Lung (tissue), 12 donors: Measurements from ENCODE around the gene MAPKAP1. TPM values are rescaled to one million over a fixed set of nuclear protein-coding genes. Genes with fewer than 3 reads are reported as not detected.
A peak's percentile ranks its signal among the peaks of the same experiment; 100 is the strongest.

Experiments
- ATAC-seq: fragments of 200-7000 bp; cut with Tn5 transposase; one replicate; pipeline ENCODE4 v1.9.1; 2020; ENCODE audit warnings: moderate number of reproducible peaks; ENCODE audit not compliant: insufficient read depth, low FRiP score
- DNase-seq, 3 donors: peaks; one replicate each; pipeline ENCODE4 v3.0.0-alpha.2; 2013 to 2017
- H3K27ac ChIP-seq, 2 donors: one replicate each; pipeline ENCODE4 v1.5.1; 2013; ENCODE audit warnings: mild to moderate bottlenecking in 2 of 2, moderate library complexity in 2 of 2, control low read depth in 1 of 2, inconsistent platforms in 1 of 2, low read depth in 1 of 2, low read length in 1 of 2
- H3K27me3 ChIP-seq, 3 donors: one replicate each; pipeline ENCODE4 v1.5.1; 2013; ENCODE audit warnings: low read length in 2 of 3; ENCODE audit not compliant: control insufficient read depth in 3 of 3, insufficient read depth in 3 of 3
- H3K36me3 ChIP-seq, 4 donors: one replicate each; pipeline ENCODE4 v1.5.1; 2013; ENCODE audit warnings: low read length in 4 of 4, mild to moderate bottlenecking in 1 of 4, moderate library complexity in 1 of 4; ENCODE audit not compliant: control insufficient read depth in 4 of 4, insufficient read depth in 4 of 4
- H3K4me1 ChIP-seq, 5 donors: one replicate each; pipeline ENCODE4 v1.5.1; 2013; ENCODE audit warnings: low read length in 5 of 5, mild to moderate bottlenecking in 2 of 5, moderate library complexity in 1 of 5; ENCODE audit not compliant: control insufficient read depth in 5 of 5, insufficient read depth in 5 of 5
- H3K4me3 ChIP-seq: one replicate; pipeline ENCODE4 v1.5.1; 2013; ENCODE audit warnings: mild to moderate bottlenecking, control low read depth, moderate library complexity
- H3K9ac ChIP-seq, 2 donors: one replicate each; pipeline ENCODE4 v1.5.1; 2013; ENCODE audit warnings: low read length in 2 of 2, control low read depth in 1 of 2; ENCODE audit not compliant: insufficient read depth in 1 of 2
- H3K9me3 ChIP-seq, 4 donors: one replicate each; pipeline ENCODE4 v1.5.1; 2013; ENCODE audit warnings: low read length in 3 of 4, mild to moderate bottlenecking in 1 of 4, moderate library complexity in 1 of 4; ENCODE audit not compliant: control insufficient read depth in 4 of 4, insufficient read depth in 3 of 4
- CTCF ChIP-seq: IDR thresholded peaks from 2 replicates; pipeline ENCODE4 v1.5.1; 2012; ENCODE audit warnings: mild to moderate bottlenecking; ENCODE audit errors: control extremely low read depth, extremely low read depth
- WGBS, 2 donors: extraction: QIAGEN DNeasy Blood & Tissue Kit; methylation state at CpG; one replicate each; pipeline ENCODE4 v1.1.7; 2013; 5-methylcytosine and 5-hydroxymethylcytosine counted together
- polyA plus RNA-seq, 2 donors: library from polyadenylated mRNA; stranded (reverse); fragments of 200-250 nt; gene quantifications; one replicate each; pipeline ENCODE4 v1.2.1, GENCODE V29; 2013
- total RNA-seq, 2 donors: library from RNA; depleted of rRNA in 1 of 2; stranded (reverse); fragments of >200 nt in 1 of 2; gene quantifications; one replicate each; pipeline ENCODE4 v1.2.1, GENCODE V29; 2014 to 2021
- donor health status: control.
- donor health status: control.
- donor health status: Bipolar disorder and iron deficiency.
- donor health status: healthy.
- donor health status: DM: yes; HTN: yes; CAD: no.

The MAPKAP1 gene
- total and polyA plus RNA-seq, 4 donors: 53.0 to 83.3 (median 66.7) TPM

- Histone ChIP-seq H3K27ac (peak overlapping the region in 1 of 2 donors; percentile 63), H3K4me3 (no peak overlapping the region), H3K9ac (no peak overlapping the region), H3K9me3 (no peaks in the 10 kb centered on the region), H3K4me1 (peaks cover 3 to 16% (median 7%) of the 10 kb centered on the region in 5 donors), H3K27me3 (no peaks in the 10 kb centered on the region), H3K36me3 (no peaks in the 10 kb centered on the region)
- ATAC-seq (no peak), DNase-seq (no peak)
- 65 to 80% methylated on average over 3 of the region's 3 CpGs for WGBS, 2 donors
- TF ChIP-seq CTCF: no peak
Observed at GRCh38 chr9:125536167-125536772, 170.7 kb downstream of the MAPKAP1 start.

GRCh38 chr9:125534971-125535701 is 171.9 kb downstream of the MAPKAP1 start:
- H3K36me3 ChIP-seq: no peaks in the 10 kb centered on the region
- TF ChIP-seq CTCF: no peak
- no peak overlapping the region for H3K4me3 ChIP-seq
- H3K9me3 ChIP-seq: no peaks in the 10 kb centered on the region
- no peak for DNase-seq
- H3K4me1 ChIP-seq: peaks cover 3 to 13% (median 7%) of the 10 kb centered on the region in 5 donors
- no peak overlapping the region for H3K9ac ChIP-seq
- H3K27ac ChIP-seq: peak overlapping the region in 1 of 2 donors; percentile 63
- 69 to 78% methylated on average over 4 of the region's 4 CpGs for WGBS, 2 donors
- no peaks in the 10 kb centered on the region for H3K27me3 ChIP-seq
- ATAC-seq: no peak

- Histone ChIP-seq H3K4me1 (peaks cover 3 to 11% (median 6%) of the 10 kb centered on the region in 5 donors), H3K9ac (no peak overlapping the region), H3K27me3 (no peaks in the 10 kb centered on the region), H3K9me3 (no peaks in the 10 kb centered on the region), H3K27ac (no peak overlapping the region), H3K36me3 (no peaks in the 10 kb centered on the region), H3K4me3 (no peak overlapping the region)
- TF ChIP-seq CTCF: no peak
- DNase-seq (no peak), ATAC-seq (no peak)
- 91 to 94% methylated on average over 10 of the region's 10 CpGs for WGBS, 2 donors
Observed at GRCh38 chr9:125532812-125533594, 174.0 kb downstream of the MAPKAP1 start.
